Stimulated activated CD8-positive, alpha-beta memory T cell treated with anti-CD3 and anti-CD28 coated beads, Interleukin-7, amount 100 ng/mL, for 48 hours (primary cell): ENCODE results near the gene NCOA7.
"Not testable (repeated sequence)": the region's sequence is repeated elsewhere in the genome, so short reads cannot be mapped to it uniquely, and the experiment has no call there.

Experiments
- DNase-seq, 2 donors: peaks; one replicate each; pipeline ENCODE4 v3.0.0-alpha.2; 2020; ENCODE audit warnings: low read depth in 1 of 2; ENCODE audit errors: extremely low read depth in 1 of 2

The NCOA7 gene

DNA sequence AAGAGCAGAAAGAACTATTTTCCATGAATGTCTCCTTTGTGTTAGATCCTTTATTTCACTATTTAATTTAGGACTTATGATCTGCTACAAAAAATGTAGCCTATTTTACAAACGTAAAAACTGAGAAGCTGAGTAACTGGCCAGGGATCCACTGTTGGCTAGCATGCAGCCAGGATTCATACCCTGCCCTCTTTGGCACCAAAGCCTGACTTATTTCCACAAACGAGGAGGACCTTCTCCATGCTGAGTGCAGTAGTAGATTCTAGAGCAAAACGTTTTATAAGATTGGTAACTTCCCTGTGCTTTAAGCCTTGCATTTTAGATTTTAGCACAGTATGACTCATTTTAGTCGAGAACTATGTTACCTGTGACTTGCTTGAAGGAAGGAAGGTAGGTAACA is 74.3 kb downstream of the NCOA7 start:
- DNase-seq = no peak

DNA sequence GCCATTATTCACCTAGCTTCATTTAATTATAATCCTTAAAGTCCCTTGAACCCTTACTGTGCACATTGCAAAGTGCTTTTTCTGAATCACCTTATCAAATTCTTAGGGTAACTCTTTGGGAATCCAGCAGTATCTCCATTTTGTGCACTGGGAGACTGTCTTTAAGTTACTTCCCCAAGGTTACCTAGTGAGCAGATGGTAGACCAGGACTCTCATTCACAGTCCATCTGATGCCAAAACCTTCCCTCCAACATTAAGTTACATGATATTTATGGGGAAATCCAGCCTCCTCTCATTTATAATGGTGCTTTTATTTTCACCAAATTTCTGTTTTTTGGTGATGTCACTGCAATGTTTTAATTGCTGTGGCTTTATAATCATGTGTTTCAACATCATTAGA is 75.7 kb downstream of the NCOA7 start:
- no peak for DNase-seq

DNA sequence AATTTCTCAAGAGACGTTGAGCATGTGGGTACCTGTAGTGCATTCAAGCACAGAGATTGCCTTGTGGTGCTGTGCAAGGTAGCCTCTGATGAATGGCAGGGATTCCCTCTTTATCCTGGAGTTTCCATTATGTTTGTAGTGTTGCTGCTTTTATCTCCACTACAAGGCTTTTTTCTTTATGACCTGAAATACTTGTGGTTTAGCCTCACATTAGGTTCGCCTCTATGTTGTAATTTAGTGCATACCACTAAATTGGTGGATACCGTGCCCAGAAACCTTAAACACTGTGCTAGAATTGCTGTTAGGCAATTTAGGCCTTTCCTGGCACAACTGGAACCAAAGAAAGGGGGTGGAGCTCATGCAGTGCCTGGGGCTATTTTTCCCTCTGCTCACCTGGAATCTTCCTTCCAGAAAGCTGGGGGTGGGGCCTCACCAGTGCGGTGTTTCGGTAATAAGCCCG is 76.8 kb downstream of the NCOA7 start:
- DNase-seq = no peak

DNA sequence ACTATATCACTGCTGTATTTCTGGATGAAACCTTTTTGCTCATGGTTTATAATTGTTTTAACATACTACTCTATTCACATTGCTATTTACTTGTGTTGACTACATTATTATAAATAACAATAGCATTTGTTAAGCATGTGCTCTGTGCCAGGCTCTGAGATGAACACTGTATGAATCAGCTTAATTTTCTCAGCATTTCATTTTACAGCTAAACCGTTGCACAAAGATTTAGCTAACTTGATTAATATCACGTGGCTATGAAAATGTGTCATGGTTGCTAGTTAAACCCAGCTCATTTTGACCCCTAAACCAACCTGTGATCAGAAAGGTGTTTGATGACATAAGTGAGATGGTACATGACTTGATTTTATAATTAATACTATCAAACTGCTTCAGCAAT is 77.5 kb downstream of the NCOA7 start:
- no peak for DNase-seq

DNA sequence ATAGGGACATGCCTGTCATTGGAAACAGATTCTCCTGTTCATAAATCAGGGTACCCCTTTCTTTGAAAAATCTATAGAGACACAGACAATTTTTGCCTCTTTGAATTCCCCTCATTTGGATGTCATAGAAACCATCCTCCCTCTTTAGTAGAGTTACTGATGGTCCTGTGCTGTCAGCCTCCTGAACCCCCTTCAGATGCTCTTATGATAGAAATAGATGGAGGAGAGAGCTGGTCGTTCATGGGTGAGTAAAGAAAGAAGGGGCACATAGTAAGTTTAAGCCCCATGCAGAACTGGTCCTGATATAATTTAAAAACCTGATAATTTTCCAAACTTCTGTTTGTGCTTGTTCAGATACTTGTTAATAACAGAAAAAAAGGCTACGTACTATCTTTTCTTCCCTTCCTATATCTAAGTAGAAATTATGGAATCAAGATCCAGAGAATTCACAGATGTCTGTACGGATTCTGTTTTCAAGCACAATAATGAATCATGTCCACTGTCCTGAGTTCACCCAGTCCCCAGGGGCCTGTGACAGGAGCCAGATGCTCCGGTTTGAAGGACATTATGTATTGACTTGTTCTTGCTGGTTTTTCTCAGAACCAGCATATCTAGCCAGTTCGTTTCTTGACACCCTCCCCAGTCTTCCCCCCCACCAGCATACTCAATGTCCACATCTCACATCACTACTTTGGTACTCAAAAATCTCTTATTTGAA is 78.1 kb downstream of the NCOA7 start:
- no peak for DNase-seq

DNA sequence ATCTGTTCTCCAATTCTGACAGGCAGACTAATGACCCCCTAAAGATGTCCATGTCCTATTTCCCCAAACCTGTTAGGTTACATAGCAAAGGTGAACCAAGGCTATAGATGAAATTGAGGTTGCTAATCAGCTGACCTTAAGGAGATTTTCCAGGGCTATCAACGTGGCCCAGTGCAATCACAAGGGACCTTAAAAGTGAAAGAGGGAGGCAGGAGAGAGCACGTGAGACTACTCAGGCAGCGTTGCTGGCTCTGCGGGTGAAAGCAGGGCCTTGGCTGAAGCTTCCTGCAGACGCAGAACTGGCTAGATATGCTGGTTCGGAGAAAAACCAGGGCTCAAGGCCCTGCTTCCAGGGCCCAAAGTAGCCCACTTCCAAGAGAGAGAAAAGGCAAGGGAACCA is 78.7 kb downstream of the NCOA7 start:
- DNase-seq = no peak

DNA sequence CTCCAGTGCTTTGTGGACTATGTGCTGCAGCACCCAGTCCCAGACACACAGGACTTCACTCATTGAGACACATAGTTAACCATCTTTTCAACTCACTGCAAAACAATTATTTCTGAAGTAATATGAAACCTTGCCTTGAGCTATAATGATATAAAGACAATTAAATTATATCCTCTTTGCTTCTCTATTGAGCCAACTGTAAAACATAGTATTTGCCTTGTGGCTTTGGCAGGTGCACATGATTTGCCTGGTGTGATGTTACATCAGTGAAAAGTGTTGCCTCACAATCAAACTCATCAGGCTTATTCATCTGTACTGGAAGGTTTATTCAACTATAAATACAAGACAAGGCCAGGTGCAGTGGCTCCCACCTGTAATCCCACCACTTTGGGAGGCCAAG is 80.6 kb downstream of the NCOA7 start:
- no peak for DNase-seq

DNA sequence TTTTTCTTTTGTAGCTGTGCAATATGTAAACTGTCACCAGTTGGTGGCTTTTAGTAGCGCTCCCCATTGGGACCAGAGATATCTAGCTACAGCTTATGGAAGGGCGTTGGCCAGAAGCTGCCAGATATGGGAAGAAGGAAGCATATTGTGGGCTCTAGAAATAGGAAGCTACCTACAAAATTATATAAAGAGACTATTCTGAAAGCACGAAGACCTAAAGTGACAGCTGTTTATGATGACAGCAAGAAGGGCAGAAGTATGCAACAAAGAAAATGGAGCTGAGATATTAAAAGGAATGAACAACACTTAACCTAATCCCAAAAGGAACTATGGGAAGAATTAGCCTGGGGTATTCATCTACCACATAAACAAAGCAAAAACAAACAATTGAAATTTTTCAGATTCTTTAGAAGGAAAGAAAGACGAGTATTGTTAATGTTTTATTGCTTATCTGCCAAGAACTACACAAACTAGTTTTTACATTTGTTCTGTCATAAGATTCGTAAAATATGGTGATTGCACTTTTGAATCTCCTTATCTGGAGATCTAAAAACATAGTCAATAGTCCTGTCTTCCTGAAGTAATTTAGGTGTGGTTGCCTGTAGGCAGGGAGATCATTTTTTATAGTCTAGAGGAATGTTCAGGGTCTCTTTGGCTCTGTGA is 81.6 kb downstream of the NCOA7 start:
- no peak for DNase-seq

DNA sequence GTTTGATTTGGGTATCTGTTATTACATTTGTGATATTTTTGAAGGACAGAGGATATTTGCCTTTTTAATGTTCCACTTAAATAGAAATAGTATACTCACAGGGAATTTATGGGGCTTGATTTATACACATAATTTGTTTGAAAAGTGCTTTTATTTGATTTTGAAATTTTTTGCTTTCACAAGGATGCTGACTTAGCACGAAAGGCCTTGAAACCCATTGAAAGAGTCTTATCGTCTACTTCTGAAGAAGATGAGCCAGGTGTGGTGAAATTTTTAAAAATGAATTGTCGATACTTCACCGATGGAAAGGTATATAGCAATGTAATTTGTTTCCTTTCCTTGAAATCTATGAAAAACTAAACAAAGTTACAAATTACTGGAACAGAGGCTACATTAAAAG is 91.5 kb downstream of the NCOA7 start:
- DNase-seq = no peak

DNA sequence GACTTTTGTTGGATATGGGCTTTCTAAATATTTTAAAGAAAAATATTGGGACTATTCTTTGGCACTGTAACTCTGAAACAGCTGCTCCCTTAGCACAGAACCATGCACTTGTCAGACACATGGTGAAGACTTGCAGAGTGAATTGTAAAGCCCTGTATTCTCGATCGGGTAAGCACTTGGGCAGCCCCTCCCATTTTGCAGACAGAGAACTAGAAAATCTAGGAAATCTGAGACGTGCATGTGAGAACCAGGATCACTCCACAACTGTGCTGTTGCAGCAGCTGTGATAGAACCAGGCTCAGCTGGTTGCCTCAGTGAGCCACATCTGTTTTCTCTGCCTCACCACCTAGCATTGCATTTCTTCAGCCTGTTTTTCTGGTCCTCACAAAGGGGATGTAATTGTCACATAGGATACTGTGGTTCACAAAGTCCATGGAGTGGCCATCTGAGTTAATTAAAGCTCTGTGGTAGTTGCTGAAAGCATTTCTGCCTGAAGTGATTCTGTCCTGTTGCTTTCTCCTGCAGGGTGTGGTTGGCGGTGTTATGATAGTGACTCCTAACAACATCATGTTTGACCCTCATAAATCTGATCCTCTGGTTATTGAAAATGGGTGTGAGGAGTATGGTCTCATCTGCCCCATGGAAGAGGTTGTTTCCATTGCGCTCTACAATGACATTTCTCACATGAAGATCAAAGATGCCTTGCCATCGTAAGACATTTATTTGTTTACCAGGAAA is 94.0 kb downstream of the NCOA7 start:
- no peak for DNase-seq

DNA sequence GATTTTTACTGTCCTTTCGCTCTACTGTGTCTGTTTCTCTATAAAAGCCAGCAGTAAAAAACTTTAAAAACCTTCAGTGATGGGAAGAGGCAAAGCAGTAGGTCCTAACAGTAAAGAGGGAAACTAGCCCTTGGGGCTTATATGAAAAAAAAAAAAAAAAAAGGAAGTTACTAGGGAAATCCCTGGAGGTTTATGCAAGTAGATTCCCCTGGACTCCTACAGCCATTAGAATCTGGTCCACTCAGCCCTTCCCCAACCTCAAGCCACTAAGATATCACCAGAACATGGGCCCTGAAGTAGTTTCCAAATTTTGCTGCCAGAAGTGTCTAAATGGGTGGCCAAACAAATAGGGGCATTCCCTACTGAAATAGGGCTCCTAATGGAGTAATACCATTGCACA is 95.3 kb downstream of the NCOA7 start:
- DNase-seq = no peak

DNA sequence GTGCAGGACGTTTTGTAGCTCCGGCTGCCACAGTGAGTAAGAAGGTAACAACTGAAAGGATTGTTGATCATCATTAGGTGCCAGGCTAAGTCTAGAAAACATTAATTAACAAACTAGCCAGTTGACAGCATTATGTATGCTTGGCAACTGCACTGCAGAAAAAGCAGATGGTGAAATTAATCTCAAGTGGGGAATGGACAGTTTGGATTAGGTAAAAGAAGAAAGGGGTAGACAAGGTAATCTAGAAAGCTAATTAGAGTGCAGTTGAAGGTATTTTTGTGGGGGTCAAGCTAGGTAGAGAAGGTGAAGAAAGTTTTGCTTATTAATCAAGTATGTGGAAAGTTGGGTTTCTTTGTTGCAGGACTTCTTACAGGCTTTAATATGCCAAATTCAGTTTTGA is 96.2 kb downstream of the NCOA7 start:
- no peak for DNase-seq

DNA sequence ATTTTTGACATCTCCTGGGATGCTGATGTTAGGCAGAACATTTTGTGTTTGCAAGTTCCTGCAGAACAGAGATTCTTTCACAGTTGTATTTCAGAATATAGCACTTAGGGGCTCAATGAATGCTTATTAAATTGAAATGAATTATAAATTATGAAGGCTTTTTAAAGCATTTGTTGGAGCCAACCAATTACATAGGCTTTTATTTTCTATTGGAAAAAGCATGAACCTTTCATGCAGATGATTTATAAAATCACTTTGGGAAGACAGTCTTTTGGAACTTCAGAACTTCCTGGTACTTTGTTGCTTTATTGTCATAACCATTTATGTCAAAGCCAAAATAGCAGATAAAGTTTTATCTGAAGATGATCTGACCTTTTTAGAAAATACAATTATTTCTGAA is 96.6 kb downstream of the NCOA7 start:
- DNase-seq = no peak

DNA sequence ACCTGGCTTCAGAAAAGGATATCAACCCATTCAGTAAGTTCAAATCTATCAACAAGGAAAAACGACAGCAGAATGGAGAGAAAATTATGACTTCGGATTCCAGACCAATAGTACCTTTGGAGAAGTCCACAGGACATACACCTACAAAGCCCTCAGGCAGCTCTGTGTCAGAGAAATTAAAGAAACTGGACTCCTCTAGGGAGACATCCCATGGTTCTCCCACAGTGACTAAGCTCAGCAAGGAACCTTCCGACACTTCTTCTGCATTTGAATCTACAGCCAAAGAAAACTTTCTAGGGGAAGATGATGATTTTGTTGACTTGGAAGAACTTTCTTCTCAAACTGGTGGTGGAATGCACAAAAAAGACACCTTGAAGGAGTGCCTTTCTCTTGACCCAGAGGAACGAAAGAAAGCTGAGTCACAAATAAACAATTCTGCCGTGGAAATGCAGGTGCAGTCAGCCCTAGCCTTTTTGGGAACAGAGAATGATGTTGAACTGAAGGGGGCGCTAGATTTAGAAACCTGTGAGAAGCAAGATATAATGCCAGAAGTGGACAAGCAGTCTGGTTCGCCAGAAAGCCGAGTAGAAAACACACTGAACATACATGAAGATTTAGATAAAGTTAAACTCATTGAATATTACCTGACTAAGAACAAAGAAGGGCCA is 98.4 kb downstream of the NCOA7 start:
- DNase-seq = no peak

DNA sequence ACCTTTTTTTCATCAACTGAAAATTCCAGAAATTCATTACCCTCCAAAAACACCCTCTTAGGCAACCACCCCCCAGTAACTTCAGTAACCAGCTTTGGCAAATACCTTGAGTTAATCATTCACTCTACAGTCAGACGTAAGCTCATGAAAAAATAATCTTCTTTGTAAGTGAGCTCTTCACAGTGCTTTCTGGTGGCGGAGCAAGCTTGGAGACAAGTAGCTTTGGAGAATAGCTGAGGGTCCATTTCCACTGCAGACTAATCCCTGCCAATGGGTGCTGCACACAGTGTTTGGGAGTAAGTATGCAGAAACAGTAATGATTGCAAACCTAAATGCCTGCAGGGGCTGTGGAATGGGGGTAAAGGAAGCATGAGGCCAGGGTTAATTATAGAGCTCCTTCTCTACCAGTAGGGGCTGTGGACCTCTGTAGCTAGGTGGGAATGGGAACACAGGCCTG is 109.0 kb downstream of the NCOA7 start:
- DNase-seq = no peak

DNA sequence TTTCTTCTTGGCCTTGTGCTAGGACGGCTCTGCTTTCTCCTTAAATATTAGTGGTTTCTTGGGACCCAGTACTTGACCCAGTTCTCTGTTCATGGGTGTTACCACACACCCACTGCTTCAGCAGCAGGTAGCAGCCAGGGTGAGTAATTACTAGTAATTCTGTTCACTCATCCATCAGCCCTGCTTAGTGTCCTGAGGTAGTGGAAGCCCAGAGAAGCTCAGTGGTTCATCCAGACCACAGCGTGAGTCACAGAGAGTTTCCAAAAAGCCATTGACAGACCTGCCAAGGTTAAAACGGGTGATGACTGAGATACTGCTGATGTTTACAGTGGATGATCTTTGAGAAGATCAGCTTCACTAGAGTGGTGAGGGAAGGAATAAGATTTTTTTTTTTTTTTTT is 114.1 kb downstream of the NCOA7 start:
- DNase-seq = peak; percentile 43 to 67

DNA sequence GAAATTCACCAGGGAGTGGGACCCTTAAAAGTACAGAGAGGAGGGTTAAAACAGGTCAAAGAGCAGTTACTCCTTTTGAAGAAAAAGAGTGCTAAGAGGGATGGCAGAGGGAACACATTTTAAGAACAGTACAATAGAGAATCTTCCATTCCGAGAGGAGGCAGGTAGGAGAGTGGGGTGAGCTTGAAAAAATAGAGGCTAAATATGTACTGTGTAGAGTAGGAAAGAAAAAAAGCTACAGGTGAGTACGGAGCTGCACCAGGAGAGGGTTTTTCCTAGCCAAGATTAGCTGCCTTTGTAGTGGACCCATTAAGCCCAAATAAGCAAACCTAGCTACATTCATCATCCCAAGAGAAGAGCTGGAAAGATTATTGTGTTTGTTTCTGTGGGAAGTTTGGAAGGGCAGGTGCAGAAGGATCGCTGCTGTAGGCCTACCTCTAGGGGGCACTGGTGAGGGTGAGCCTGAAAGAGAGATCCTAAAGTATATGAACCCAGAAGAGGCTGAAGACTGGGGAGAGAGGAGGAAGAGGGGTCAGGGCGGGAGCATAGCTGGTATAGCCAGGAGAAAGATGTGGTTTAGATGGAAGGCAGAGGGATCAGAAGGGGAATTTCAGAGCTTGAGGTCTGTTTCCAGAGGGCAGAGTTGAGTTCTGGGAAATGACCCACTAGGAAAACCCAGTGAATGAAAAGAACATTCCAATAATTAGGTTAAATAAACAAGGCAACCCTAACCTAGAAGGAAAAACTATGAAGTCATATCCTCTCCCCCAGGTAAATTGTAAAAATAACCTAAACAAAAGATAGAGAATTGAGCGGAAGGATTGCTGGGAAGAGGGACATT is 115.6 kb downstream of the NCOA7 start:
- DNase-seq = peak in 1 of 2 donors; percentile 29

DNA sequence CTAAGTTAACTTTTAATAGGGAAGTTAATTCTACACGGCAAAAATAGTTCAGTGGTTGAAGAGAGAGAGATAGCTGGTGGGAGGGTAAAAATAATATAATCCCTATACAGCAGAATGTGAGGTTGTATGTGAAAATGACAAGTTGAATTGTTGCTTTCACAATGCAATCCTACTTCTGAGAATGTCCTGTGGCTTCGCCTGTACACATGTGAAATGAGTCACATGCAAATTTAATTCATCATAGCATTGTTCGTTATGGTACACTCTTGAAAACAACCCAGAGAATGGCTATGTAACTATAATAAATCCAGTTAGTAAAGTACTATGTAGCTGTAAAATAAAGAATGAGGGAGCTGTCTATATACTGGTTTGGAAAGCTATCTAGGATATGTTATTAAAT is 119.8 kb downstream of the NCOA7 start:
- DNase-seq = no peak

DNA sequence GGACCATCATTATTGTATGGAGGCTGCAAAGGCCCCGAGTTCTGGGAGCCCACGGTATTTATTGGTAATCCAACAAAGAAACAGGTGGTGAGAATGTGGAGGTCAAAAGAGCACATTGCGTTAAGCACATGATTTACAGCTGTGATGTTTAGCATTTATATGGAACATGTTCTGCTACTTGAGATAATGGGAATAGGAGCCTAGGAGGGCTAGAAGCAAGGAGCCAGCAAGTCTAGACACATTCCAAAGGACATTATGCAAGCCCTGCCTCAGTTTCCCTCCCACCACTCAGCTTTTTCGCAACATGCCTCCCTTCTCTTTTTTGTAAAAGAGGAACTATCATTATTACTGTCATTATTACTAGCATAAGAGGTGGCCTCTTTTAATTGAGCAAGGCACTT is 120.3 kb downstream of the NCOA7 start:
- DNase-seq = not testable (repeated sequence)

DNA sequence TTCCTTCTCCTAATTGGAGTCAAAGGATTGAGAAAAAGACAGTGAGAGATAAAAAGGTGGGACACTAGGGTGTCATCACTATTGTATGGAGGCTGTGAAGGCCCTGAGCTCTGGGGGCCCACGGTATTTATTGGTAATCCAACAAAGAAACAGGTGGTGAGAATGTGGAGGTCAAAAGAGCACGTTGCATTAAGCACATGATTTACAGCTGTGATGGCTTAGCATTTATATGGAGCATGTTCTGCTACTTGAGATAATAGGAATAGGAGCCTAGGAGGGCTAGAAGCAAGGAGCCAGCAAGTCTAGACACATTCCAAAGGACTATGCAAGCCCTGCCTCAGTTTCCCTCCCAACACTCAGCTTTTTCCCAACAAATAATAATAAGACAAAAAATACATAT is 121.7 kb downstream of the NCOA7 start:
- DNase-seq = not testable (repeated sequence)
